Hepatocyte (in vitro differentiated cells): ENCODE data around the gene NUMB. TPM values are rescaled to one million over a fixed set of nuclear protein-coding genes. Genes with fewer than 3 reads are reported as not detected.
"Not testable (repeated sequence)": the region's sequence is repeated elsewhere in the genome, so short reads cannot be mapped to it uniquely, and the experiment has no call there.

Experiments used
- DNase-seq: peaks from one replicate; pipeline ENCODE4 v3.0.0-alpha.2; 2016; ENCODE audit warnings: low spot score
- H2AFZ ChIP-seq: fragments of 200-600 bp; sonication (generic); 2 replicates; pipeline ENCODE4 v1.6.0; 2016; ENCODE audit warnings: antibody characterized with exemption, mild to moderate bottlenecking
- H3K27ac ChIP-seq: fragments of 200-600 bp; sonication (generic); 2 replicates; pipeline ENCODE4 v1.5.1; 2016; ENCODE audit warnings: mild to moderate bottlenecking
- H3K27me3 ChIP-seq: fragments of 200-600 bp; sonication (generic); 2 replicates; pipeline ENCODE4 v1.6.1; 2016
- H3K36me3 ChIP-seq: fragments of 200-600 bp; sonication (generic); replicated peaks from 2 replicates; pipeline ENCODE4 v1.5.1; 2016; ENCODE audit warnings: low read depth; ENCODE audit not compliant: insufficient read depth
- H3K4me1 ChIP-seq: fragments of 200-600 bp; sonication (generic); 2 replicates; pipeline ENCODE4 v1.5.1; 2016; ENCODE audit warnings: mild to moderate bottlenecking, moderate library complexity; ENCODE audit not compliant: insufficient read depth
- H3K4me2 ChIP-seq: fragments of 200-600 bp; sonication (generic); 2 replicates; pipeline ENCODE4 v1.6.0; 2016
- H3K4me3 ChIP-seq: fragments of 200-600 bp; sonication (generic); 2 replicates; pipeline ENCODE4 v1.5.1; 2016; ENCODE audit warnings: mild to moderate bottlenecking
- H3K79me2 ChIP-seq: fragments of 200-600 bp; sonication (generic); 2 replicates; pipeline ENCODE4 v1.6.0; 2017; ENCODE audit warnings: mild to moderate bottlenecking
- H3K9me2 ChIP-seq: fragments of 200-600 bp; sonication (generic); replicated peaks from 2 replicates; pipeline ENCODE4 v1.6.0; 2017; ENCODE audit warnings: mild to moderate bottlenecking; ENCODE audit not compliant: insufficient read depth
- H3K9me3 ChIP-seq: fragments of 200-600 bp; sonication (generic); 2 replicates; pipeline ENCODE4 v1.5.1; 2016; ENCODE audit warnings: low read depth, mild to moderate bottlenecking
- H4K20me1 ChIP-seq: fragments of 200-600 bp; sonication (generic); 2 replicates; pipeline ENCODE4 v1.6.0; 2016; ENCODE audit warnings: mild to moderate bottlenecking; ENCODE audit not compliant: insufficient read depth, poor library complexity, severe bottlenecking
- EZH2 ChIP-seq: fragments of 200-600 bp; sonication (generic); IDR thresholded peaks from 2 replicates; pipeline ENCODE4 v1.6.1; 2016; ENCODE audit warnings: antibody characterized with exemption, mild to moderate bottlenecking, borderline replicate concordance
- EZH2phosphoT487 ChIP-seq: fragments of 200-600 bp; sonication (generic); IDR thresholded peaks from one replicate; pipeline ENCODE4 v1.6.1; 2018; ENCODE audit warnings: antibody characterized with exemption, mild to moderate bottlenecking, low read depth, moderate library complexity; ENCODE audit not compliant: unreplicated experiment, severe bottlenecking
- WGBS: methylation state at CpG from one replicate; pipeline ENCODE4 v1.1.6; 2016; ENCODE audit warnings: low lambda C conversion rate; ENCODE audit errors: missing lambda C conversion rate; 5-methylcytosine and 5-hydroxymethylcytosine counted together
- polyA plus RNA-seq: library from polyadenylated mRNA; unstranded; fragments of >200 nt; fragmentation: Nextera tagmentation; extraction: Ambion mirVana; gene quantifications from 2 replicates; pipeline ENCODE4 v1.2.1, GENCODE V29; 2016
- total RNA-seq: library from RNA; depleted of rRNA; stranded (reverse); fragments of >200 nt; gene quantifications from 2 replicates; pipeline ENCODE4 v1.2.3, GENCODE V29; 2014
- TF ChIP-seq, protein P1 (sequence below): fragments of 200-600 bp; sonication (generic); IDR thresholded peaks from 2 replicates; pipeline ENCODE4 v1.5.1; 2016; ENCODE audit warnings: antibody characterized with exemption, mild to moderate bottlenecking; ENCODE audit not compliant: poor library complexity

Gene NUMB
- total and polyA plus RNA-seq, 2 experiments from 2014 or later: 35.3 to 45.8 TPM

GRCh38 chr14:73427516-73428264 is 30.7 kb downstream of the NUMB start:
- DNase-seq: no peak
- H3K4me1 ChIP-seq: peaks cover 22% of the 10 kb centered on the region
- WGBS: 70% methylated on average over 4 of the region's 4 CpGs

DNA sequence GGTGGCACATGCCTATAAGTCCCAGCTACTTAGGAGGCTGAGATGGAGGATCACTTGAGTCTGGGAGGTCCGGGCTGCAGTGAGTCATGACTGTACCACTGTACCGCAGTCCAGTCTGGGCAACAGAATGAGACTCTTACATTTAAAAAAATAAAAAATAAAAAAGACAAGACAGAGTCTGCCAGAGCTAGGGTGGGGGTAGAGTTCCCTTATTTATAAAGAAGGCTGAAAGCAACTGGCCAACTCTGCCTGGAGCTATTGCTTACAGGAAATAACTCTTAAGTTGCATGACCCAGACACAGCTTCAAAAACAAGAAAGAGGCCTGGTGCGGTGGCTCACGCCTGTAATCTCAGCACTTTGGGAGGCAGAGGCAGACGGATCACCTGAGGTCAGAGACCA is 31.5 kb downstream of the NUMB start:
- Histone ChIP-seq H3K27ac (peak overlapping the region; percentile 65), H3K9me2 (no peaks in the 10 kb centered on the region), H3K4me3 (no peak overlapping the region), H3K27me3 (no peaks in the 10 kb centered on the region), H2AFZ (no peak overlapping the region), H3K79me2 (peaks cover 85% of the 10 kb centered on the region), H4K20me1 (peaks cover 11% of the 10 kb centered on the region), H3K36me3 (no peaks in the 10 kb centered on the region), H3K4me1 (peaks cover 21% of the 10 kb centered on the region), H3K9me3 (no peaks in the 10 kb centered on the region), H3K4me2 (peak overlapping the region; percentile 2)
- DNase-seq: peak; percentile 8
- TF ChIP-seq EZH2 (no peak), EZH2phosphoT487 (no peak)
- TF ChIP-seq, protein P1, sequence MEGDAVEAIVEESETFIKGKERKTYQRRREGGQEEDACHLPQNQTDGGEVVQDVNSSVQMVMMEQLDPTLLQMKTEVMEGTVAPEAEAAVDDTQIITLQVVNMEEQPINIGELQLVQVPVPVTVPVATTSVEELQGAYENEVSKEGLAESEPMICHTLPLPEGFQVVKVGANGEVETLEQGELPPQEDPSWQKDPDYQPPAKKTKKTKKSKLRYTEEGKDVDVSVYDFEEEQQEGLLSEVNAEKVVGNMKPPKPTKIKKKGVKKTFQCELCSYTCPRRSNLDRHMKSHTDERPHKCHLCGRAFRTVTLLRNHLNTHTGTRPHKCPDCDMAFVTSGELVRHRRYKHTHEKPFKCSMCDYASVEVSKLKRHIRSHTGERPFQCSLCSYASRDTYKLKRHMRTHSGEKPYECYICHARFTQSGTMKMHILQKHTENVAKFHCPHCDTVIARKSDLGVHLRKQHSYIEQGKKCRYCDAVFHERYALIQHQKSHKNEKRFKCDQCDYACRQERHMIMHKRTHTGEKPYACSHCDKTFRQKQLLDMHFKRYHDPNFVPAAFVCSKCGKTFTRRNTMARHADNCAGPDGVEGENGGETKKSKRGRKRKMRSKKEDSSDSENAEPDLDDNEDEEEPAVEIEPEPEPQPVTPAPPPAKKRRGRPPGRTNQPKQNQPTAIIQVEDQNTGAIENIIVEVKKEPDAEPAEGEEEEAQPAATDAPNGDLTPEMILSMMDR: no peak
- WGBS: 89% methylated on average over 5 of the region's 5 CpGs

More at GRCh38 chr14:73427516-73428264, 30.7 kb downstream of the NUMB start:
- H3K9me3 ChIP-seq: no peaks in the 10 kb centered on the region
- no peak for TF ChIP-seq EZH2phosphoT487
- TF ChIP-seq, protein P1: no peak
- TF ChIP-seq EZH2: no peak
- peaks cover 15% of the 10 kb centered on the region for H4K20me1 ChIP-seq
- H3K4me2 ChIP-seq: peak overlapping the region; percentile 2
- peaks cover 87% of the 10 kb centered on the region for H3K79me2 ChIP-seq
- H3K4me3 ChIP-seq: no peak overlapping the region
- peak overlapping the region; percentile 65 for H3K27ac ChIP-seq
- H3K36me3 ChIP-seq: no peaks in the 10 kb centered on the region
- no peaks in the 10 kb centered on the region for H3K27me3 ChIP-seq
- no peak overlapping the region for H2AFZ ChIP-seq
- no peaks in the 10 kb centered on the region for H3K9me2 ChIP-seq

DNA sequence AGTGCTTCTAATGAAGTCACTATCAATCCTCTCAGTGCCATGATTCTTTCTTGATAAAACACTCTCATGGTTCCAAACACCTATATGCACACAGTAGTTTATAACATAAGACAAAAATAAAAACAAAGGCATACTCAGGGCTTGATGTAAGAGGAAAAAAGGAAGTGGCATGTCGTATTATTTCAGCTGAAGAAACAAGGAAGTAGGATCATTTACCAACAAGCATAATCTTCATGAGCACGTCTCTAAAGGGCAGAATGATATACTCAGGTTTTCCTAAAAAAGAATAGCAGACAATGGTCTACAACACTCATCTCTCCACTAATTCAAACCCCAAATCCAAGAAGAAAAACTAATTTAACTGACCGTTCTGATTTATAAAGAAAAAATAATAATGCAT is 33.9 kb downstream of the NUMB start:
- DNase-seq: no peak
- Histone ChIP-seq H3K4me2 (no peak overlapping the region), H3K9me3 (no peaks in the 10 kb centered on the region), H3K4me3 (no peak overlapping the region), H3K79me2 (peaks cover 85% of the 10 kb centered on the region), H3K4me1 (peaks cover 19% of the 10 kb centered on the region), H2AFZ (no peak overlapping the region), H4K20me1 (peaks cover 6% of the 10 kb centered on the region), H3K36me3 (no peaks in the 10 kb centered on the region), H3K9me2 (no peaks in the 10 kb centered on the region), H3K27ac (peak overlapping the region; percentile 3), H3K27me3 (no peaks in the 10 kb centered on the region)
- 73% methylated on average over 3 of the region's 3 CpGs for WGBS
- TF ChIP-seq EZH2: no peak
- no peak for TF ChIP-seq EZH2phosphoT487
- TF ChIP-seq, protein P1: no peak

DNA sequence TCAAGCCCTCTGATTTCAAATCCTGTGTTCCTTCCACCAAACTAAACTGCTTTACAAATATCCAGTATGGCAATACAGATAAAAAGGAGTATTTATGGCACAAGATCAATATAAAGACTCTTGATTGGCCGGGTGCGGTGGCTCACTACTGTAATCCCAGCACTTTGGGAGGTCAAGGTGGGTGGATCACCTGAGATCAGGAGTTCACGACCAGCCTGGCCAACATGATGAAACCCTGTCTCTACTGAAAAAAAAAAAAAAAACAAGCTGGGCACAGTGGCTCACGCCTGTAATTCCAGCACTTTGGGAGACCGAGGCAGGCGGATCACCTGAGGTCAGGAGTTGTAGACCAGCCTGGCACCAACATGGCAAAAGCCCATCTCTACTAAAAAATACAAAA is 35.3 kb downstream of the NUMB start:
- Histone ChIP-seq H3K4me1 (peaks cover 11% of the 10 kb centered on the region), H3K79me2 (peaks cover 92% of the 10 kb centered on the region), H3K27ac (peak overlapping the region; percentile 39)
- not testable (repeated sequence) for H2AFZ ChIP-seq, H4K20me1 ChIP-seq, H3K27me3 ChIP-seq, H3K36me3 ChIP-seq, H3K4me2 ChIP-seq, H3K9me3 ChIP-seq, H3K9me2 ChIP-seq, DNase-seq, H3K4me3 ChIP-seq
- 94% methylated on average over 6 of the region's 6 CpGs for WGBS
